Vein endothelial cell (primary cell): Measurements from ENCODE around the gene CATSPER4. TPM values are rescaled to one million over a fixed set of nuclear protein-coding genes. Genes with fewer than 3 reads are reported as not detected.

Source experiments
- total RNA-seq: library from RNA; depleted of rRNA; stranded (reverse); fragments of >200 nt; gene quantifications from 2 replicates; pipeline ENCODE4 v1.2.3, GENCODE V29; 2012

Gene CATSPER4
- not detected in 2 replicates for total RNA-seq

GRCh38 chr1:26190373-26190987 is at the start of gene CATSPER4:
CATSPER4 (plus strand) TSS chr1:26190602; CDS start chr1:26190628, 26 bp downstream.

GRCh38 chr1:26158908-26159742 is 31.3 kb upstream of the CATSPER4 start, which contains the start of gene FAM110D:
FAM110D (plus strand) TSS chr1:26159079; CDS start chr1:26161292, 2,213 bp downstream.

GRCh38 chr1:26168410-26169197 is 21.8 kb upstream of the CATSPER4 start, which contains the start of gene C1orf232:
C1orf232 (minus strand) TSS chr1:26168963; CDS start chr1:26168499, 464 bp downstream.

DNA sequence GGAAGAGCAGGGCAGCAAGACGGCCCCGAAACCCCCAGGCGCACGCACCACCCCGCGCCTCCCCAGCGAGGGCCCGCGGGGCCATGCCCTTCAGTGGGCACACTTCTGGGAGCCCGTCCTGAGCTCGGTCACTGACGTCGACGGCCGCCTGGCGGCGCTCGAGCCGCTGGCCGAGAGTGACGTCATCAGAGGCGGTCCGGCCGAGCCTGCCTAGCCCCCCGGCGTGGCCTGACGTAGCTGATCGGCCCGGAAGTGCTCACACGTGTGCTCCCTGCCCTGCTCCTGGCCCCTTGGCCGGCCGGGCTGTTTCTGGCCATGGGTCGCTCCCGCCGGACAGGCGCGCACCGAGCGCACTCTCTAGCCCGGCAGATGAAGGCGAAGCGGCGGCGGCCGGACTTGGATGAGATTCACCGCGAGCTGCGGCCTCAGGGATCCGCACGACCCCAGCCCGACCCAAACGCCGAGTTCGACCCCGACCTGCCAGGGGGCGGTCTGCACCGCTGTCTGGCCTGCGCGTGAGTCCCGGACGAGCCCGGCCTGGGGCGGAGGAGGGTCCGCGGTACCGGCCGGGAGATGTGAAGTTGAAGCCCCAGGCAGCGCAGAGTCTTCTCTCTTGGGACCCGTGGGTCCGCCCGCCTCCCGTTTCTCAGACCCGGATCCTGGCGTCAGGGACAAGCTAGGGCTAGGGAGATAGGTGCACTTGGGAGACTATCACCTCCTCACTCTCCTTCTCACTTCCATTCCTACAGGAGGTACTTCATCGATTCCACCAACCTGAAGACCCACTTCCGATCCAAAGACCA is 20.5 kb upstream of the CATSPER4 start, which contains the start of gene ZNF593:
Gene ZNF593 (plus strand): TSS at position 240 of the 803 bp plus-strand sequence. CDS start 76 bp downstream, at position 316.

DNA sequence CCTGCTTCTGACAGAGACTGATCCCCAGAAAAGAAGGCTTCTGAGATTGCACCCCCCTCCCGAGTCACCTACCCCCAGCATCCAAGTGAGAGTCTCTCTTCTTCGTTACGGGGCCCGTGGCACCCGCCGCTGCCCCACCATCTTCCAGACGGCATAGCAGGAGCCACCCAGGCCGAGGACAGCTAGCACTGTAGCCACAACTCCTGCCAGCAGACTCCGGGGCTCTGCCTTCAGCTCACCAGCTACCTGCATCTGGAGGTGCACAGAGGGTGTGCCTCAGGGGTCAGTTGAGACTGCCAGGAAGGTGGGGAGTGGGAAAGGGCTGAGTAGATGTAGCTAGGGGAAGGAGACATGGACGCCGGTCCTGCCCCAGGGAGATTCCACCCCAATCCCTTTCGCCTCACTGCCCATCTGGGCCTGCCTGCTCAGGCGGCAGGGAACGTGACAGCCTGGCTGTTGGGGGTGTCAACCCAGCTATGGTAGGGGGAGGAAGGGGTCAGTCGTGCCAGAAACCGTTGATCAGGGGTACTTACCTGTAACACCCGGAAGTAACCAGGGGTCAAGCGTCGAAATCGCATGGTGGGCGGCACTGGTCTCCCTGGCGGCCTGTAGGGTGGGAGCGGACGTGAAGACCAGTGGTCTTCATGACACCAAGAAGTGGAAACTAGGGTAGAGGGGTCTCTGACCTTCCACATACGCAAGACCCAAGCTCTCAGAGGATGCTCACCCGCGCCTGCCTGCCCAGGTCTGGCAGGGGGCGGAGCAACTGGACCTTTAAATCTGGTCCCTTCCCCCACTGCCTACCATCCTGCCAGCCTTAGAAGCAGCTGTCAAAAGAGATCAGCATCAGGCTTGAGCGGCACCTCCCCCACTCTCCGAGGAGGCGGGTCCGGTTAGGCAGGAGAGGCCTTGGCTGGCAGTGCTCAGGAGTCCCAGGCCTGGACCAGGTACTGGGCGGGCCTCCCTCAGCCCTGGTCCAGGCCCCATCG is 19.0 kb upstream of the CATSPER4 start, which contains the start of gene ZNF593OS:
Gene ZNF593OS (minus strand): TSS at position 749 of the 989 bp plus-strand sequence. CDS start 171 bp downstream, at position 578.

GRCh38 chr1:26177182-26177684 is 13.2 kb upstream of the CATSPER4 start, which contains the start of gene CNKSR1:
CNKSR1 (plus strand) TSS chr1:26177491; CDS start chr1:26177548, 57 bp downstream.

GRCh38 chr1:26233903-26234643 is 43.7 kb downstream of the CATSPER4 start, which contains the start of gene CEP85:
CEP85 (plus strand) TSS chr1:26234200; CDS start chr1:26239784, 5,584 bp downstream.

Other genes starting within 250 kb of the CATSPER4 start
- 5.3 and 5.6 TPM in 2 replicates for gene PAFAH2, start 192.5 kb upstream of the CATSPER4 start, total RNA-seq
- under 0.01 and 0.10 TPM in 2 replicates for gene EXTL1, start 168.8 kb upstream of the CATSPER4 start, total RNA-seq
- gene SLC30A2, start 144.5 kb upstream of the CATSPER4 start, total RNA-seq, result not detected in 2 replicates
- not detected in 2 replicates for gene TRIM63, start 123.0 kb upstream of the CATSPER4 start, total RNA-seq
- gene PDIK1L, start 78.8 kb upstream of the CATSPER4 start, total RNA-seq, result 5.6 and 7.9 TPM in 2 replicates
- gene FAM110D, start 31.5 kb upstream of the CATSPER4 start, total RNA-seq, result 3.4 and 5.6 TPM in 2 replicates
- not detected in 2 replicates for gene C1orf232, start 21.6 kb upstream of the CATSPER4 start, total RNA-seq
- gene ZNF593, start 20.7 kb upstream of the CATSPER4 start, total RNA-seq, result 25.5 and 26.8 TPM in 2 replicates
- not detected in 2 replicates for gene ZNF593OS, start 18.8 kb upstream of the CATSPER4 start, total RNA-seq
- not detected in 2 replicates for gene CNKSR1, start 13.1 kb upstream of the CATSPER4 start, total RNA-seq
- 8.8 and 12.2 TPM in 2 replicates for gene CEP85, start 43.6 kb downstream of the CATSPER4 start, total RNA-seq
- 33.0 and 33.7 TPM in 2 replicates for gene SH3BGRL3, start 89.5 kb downstream of the CATSPER4 start, total RNA-seq
- 2.0 and 3.6 TPM in 2 replicates for gene UBXN11, start 116.0 kb downstream of the CATSPER4 start, total RNA-seq
- not detected in 2 replicates for gene CD52, start 127.4 kb downstream of the CATSPER4 start, total RNA-seq
- not detected in 2 replicates for gene CRYBG2, start 163.5 kb downstream of the CATSPER4 start, total RNA-seq
- not detected in 2 replicates for gene ZNF683, start 182.1 kb downstream of the CATSPER4 start, total RNA-seq
- not detected in 2 replicates for gene LIN28A, start 220.2 kb downstream of the CATSPER4 start, total RNA-seq
- gene DHDDS, start 241.7 kb downstream of the CATSPER4 start, total RNA-seq, result 49.3 and 65.6 TPM in 2 replicates